A673 (cell line): ENCODE results near the gene RIN1. TPM values are rescaled to one million over a fixed set of nuclear protein-coding genes. Genes with fewer than 3 reads are reported as not detected.

Experiments
- BruUV-seq: library from RNA; stranded (reverse); fragments of 400-500 nt; replicated peaks from 2 replicates; lab custom pipeline; 2021; lab: Mats Ljungman, UMichigan
- CTCF ChIA-PET: fragments of 300-600 bp; sonication (Branson Sonifier 250); formaldehyde crosslinking; loops from one replicate; lab custom pipeline; 2022; ENCODE audit warnings: antibody characterized with exemption; lab: Charles Lee
- POLR2A ChIA-PET: fragments of 300-600 bp; sonication (Branson Sonifier 250); formaldehyde crosslinking; loops from one replicate; lab custom pipeline; 2022; ENCODE audit warnings: antibody characterized with exemption; ENCODE audit not compliant: low non-redundant PET; lab: Charles Lee
- DNase-seq: peaks from one replicate; pipeline ENCODE4 v3.0.0-alpha.2; 2015; ENCODE audit warnings: low spot score
- H3K27ac ChIP-seq: fragments of 200-600 bp; sonication (generic); 2 replicates; pipeline ENCODE4 v1.5.1; 2016; ENCODE audit warnings: mixed run types, low read depth, mild to moderate bottlenecking, mixed read lengths, antibody characterized with exemption, low read length; ENCODE audit not compliant: poor library complexity, severe bottlenecking
- H3K27me3 ChIP-seq: fragments of 200-600 bp; sonication (generic); replicated peaks from 2 replicates; pipeline ENCODE4 v1.6.1; 2017; ENCODE audit warnings: mixed run types, low read depth, mild to moderate bottlenecking, mixed read lengths, antibody characterized with exemption, low read length; ENCODE audit not compliant: insufficient read depth, poor library complexity
- H3K36me3 ChIP-seq: fragments of 200-600 bp; sonication (generic); 2 replicates; pipeline ENCODE4 v1.6.1; 2016; ENCODE audit warnings: mixed run types, mild to moderate bottlenecking, mixed read lengths, antibody characterized with exemption, low read length; ENCODE audit not compliant: insufficient read depth, poor library complexity, severe bottlenecking
- H3K4me1 ChIP-seq: fragments of 200-600 bp; sonication (generic); 2 replicates; pipeline ENCODE4 v1.6.1; 2017; ENCODE audit warnings: mixed run types, mild to moderate bottlenecking, mixed read lengths, antibody characterized with exemption, low read length; ENCODE audit not compliant: insufficient read depth, poor library complexity, severe bottlenecking
- H3K4me3 ChIP-seq: fragments of 200-600 bp; sonication (generic); 2 replicates; pipeline ENCODE4 v1.5.1; 2016; ENCODE audit warnings: low read depth, mixed run types, mild to moderate bottlenecking, mixed read lengths, low read length; ENCODE audit not compliant: poor library complexity, severe bottlenecking
- H3K9me3 ChIP-seq: fragments of 200-600 bp; sonication (generic); 2 replicates; pipeline ENCODE4 v1.6.1; 2016; ENCODE audit warnings: mixed run types, low read depth, mild to moderate bottlenecking, mixed read lengths, antibody characterized with exemption, low read length; ENCODE audit not compliant: poor library complexity, severe bottlenecking
- EZH2 ChIP-seq: fragments of 200-600 bp; sonication (generic); IDR thresholded peaks from 2 replicates; pipeline ENCODE4 v1.6.1; 2017; ENCODE audit warnings: borderline replicate concordance, low read depth, mild to moderate bottlenecking, mixed read lengths, antibody characterized with exemption, low read length; ENCODE audit not compliant: poor library complexity, severe bottlenecking
- intact Hi-C: fragments of 100-400 bp; cut with micrococcal nuclease; formaldehyde crosslinking; loops from one replicate; pipeline ENCODE4 v1.10.0; 2022; ENCODE audit not compliant: unreplicated experiment
- total RNA-seq: library from RNA; stranded (reverse); gene quantifications from 2 replicates; pipeline ENCODE4 v1.2.3, GENCODE V29; 2021
- TF ChIP-seq, protein P1 (sequence below): fragments of 300-800, 200-600 bp; sonication (generic); conservative IDR thresholded peaks from 2 replicates; pipeline ENCODE4 v1.5.1; 2017; ENCODE audit warnings: low read depth, mild to moderate bottlenecking, antibody characterized with exemption, low read length, moderate library complexity, mixed read lengths

RIN1 gene
- total RNA-seq, 1 experiment from 2014 or later = 4.9 TPM

DNA sequence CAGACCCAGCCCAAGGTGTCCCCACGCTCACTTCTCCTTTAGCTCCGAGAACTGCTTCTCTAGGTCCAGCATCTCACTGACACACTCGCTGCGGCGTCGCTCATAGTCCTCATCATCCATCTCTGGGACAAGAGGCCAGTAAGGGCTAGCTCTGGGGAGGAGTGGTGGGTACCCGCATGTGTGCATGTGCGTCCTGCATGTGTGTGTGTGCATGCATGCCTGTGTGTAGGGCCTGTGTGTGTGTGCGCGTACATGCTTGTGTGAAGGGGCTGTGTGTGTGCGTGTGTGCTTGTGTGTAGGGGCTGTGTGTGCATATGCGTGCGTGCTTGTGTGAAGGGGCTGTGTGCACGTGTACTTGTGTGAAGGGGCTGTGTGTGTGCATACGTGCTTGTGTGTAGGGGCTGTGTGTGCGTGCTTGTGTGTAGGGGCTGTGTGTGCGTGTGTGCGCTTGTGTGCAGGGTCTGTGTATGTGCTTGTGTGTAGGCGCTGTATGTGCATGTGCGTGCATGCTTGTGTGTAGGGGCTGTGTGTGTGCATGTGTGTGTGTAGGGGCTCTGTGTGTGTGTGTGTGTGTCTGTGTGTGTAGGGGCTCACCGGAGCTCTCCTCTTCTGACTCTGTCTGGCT is 5.4 kb upstream of the RIN1 start:
- intact Hi-C loops = no loop called here
- POLR2A ChIA-PET = no interaction called here
- TF ChIP-seq, protein P1, sequence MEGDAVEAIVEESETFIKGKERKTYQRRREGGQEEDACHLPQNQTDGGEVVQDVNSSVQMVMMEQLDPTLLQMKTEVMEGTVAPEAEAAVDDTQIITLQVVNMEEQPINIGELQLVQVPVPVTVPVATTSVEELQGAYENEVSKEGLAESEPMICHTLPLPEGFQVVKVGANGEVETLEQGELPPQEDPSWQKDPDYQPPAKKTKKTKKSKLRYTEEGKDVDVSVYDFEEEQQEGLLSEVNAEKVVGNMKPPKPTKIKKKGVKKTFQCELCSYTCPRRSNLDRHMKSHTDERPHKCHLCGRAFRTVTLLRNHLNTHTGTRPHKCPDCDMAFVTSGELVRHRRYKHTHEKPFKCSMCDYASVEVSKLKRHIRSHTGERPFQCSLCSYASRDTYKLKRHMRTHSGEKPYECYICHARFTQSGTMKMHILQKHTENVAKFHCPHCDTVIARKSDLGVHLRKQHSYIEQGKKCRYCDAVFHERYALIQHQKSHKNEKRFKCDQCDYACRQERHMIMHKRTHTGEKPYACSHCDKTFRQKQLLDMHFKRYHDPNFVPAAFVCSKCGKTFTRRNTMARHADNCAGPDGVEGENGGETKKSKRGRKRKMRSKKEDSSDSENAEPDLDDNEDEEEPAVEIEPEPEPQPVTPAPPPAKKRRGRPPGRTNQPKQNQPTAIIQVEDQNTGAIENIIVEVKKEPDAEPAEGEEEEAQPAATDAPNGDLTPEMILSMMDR = no peak
- no peak for TF ChIP-seq EZH2
- BruUV-seq = no TSS peak
- DNase-seq = no peak
- Histone ChIP-seq H3K4me1 (peaks cover 31% of the 10 kb centered on the region), H3K36me3 (peaks cover 16% of the 10 kb centered on the region), H3K9me3 (no peaks in the 10 kb centered on the region), H3K27me3 (no peaks in the 10 kb centered on the region), H3K4me3 (no peak overlapping the region), H3K27ac (no peak overlapping the region)
- CTCF ChIA-PET = no interaction called here

DNA sequence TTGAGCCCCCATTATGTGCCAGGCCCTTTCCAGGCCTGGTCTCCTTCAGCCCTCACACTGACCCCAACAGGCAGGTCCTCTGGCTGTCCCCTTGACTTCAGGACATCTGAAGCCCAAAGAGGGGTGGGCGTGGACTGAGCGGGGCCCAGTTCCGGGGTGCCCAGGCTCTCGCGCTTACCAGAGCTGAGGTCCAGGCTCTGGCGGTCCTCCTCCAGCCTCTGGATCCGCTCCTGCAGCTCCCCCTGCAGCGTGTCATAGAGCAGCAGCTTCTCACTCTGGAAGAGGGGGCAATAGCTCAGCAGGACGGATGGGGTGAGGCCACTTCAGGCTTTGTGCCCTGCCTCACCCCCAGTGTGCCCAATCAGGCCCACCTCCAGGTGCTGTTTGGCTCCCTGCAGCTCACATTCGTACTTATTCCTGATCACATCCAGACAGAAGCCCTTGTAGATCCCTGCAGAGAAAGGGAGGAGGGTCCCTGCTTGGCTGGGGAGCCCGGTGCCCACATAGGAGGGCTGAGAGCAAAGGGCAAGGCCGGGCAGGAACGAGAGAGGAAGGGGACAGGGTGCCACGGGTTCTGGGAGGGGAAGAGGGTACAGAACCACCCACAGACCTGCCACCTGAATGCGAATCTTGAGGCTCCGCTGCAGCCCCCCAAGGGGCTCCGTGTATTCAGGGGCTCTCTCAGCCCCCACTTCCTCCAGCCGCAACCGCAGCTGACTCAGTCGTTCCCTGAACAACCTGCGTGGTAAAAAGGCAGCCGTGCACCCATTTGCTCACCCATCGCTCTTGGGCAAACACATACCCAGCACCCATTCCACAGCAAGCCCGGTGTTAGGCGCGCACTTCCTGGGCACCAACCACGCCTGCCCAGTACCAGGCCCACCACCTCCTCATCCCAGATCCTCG is 4.6 kb upstream of the RIN1 start:
- ChIA-PET POLR2A (no interaction called here), CTCF (no interaction called here)
- H3K9me3 ChIP-seq = no peaks in the 10 kb centered on the region
- DNase-seq = no peak
- TF ChIP-seq, protein P1 = no peak
- no peak for TF ChIP-seq EZH2
- no peak overlapping the region for H3K27ac ChIP-seq
- intact Hi-C loops = no loop called here
- H3K4me3 ChIP-seq = no peak overlapping the region
- H3K36me3 ChIP-seq = peaks cover 16% of the 10 kb centered on the region
- H3K4me1 ChIP-seq = peaks cover 31% of the 10 kb centered on the region
- H3K27me3 ChIP-seq = no peaks in the 10 kb centered on the region
- no TSS peak for BruUV-seq

DNA sequence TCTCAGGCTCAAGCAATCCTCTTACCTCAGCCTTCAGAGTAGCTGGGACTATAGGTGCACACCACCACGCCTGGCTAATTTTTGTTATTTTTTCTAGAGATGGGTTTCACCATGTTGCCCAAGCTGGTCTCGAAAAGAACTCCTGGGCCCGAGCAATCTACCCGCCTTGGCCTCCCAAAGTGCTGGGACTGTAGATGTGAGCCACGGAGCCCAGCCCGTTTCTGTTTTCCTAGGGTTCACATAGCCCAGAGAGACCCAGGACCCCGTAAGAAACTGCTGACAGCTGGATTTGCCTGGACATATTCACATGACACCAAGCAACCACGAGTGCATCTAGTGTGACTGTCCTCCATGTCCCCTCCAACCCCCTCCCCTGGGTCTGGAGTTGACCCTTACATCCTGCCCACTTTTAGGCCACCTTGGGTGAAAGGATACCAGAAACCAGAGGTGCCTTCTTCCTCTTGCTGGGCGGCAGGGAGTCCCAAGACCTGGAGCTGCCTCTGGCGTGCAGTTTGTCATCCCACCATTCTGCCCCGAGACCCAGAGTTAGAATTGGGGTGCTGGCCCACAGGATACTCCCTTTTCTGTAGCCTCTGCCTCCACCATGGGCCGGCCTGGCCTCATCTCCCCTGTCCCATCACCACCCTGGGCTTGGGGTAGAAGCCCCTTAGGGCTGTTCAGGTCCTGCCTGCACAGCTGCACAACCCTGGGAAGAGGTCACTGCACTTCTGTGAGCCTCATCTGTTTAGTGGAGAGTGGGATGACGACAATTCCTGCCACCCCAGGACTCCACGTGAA is 3.7 kb upstream of the RIN1 start:
- Histone ChIP-seq H3K27me3 (no peaks in the 10 kb centered on the region), H3K4me3 (no peak overlapping the region), H3K4me1 (peaks cover 32% of the 10 kb centered on the region), H3K36me3 (peaks cover 16% of the 10 kb centered on the region), H3K9me3 (no peaks in the 10 kb centered on the region), H3K27ac (no peak overlapping the region)
- POLR2A ChIA-PET = no interaction called here
- DNase-seq = no peak
- intact Hi-C loops = no loop called here
- CTCF ChIA-PET = no interaction called here
- no TSS peak for BruUV-seq
- TF ChIP-seq, protein P1 = no peak
